Stimulated activated CD4-positive, alpha-beta T cell treated with anti-CD3 and anti-CD28 coated beads, Interleukin-12 subunit alpha, Interleukin-12 subunit beta, amount 100 ng/mL, for 24 hours (primary cell): ENCODE data around the gene FASTKD2.
"Not testable (repeated sequence)": the region's sequence is repeated elsewhere in the genome, so short reads cannot be mapped to it uniquely, and the experiment has no call there.

ENCODE experiments used
- DNase-seq, 2 experiments: peaks; one replicate each; pipeline ENCODE4 v3.0.0-alpha.2; 2020; ENCODE audit warnings: low read depth in 2 of 2

Gene FASTKD2

DNA sequence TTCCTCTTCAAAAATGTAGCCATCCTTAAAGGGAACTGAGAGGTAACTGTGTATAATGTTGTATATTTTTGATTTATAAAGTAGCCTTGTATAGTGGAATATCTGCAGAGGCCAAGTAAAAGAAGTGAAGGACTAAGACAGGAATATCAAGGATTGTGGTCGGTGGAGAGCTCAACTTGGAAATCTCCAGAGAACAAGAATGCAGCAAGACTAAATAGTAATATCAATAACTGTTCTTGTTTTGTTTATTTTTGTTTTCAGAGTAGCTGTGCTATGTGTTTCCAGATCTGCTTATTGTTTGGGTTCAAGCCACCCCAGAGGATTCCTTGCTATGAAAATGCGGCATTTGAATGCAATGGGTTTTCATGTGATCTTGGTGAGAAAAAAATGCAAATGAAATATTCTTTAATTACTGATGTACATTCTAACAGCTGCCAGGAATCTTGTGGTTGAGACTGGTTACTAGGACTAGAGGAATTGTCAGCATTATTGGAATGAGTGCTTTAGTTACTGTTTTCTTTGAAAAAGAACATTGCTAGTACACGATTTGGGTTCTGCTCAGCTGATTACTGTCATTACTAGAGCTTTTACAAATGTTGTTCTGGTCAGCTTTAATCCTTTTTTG lies 25.0 kb downstream of the FASTKD2 start:
- no peak for DNase-seq

DNA sequence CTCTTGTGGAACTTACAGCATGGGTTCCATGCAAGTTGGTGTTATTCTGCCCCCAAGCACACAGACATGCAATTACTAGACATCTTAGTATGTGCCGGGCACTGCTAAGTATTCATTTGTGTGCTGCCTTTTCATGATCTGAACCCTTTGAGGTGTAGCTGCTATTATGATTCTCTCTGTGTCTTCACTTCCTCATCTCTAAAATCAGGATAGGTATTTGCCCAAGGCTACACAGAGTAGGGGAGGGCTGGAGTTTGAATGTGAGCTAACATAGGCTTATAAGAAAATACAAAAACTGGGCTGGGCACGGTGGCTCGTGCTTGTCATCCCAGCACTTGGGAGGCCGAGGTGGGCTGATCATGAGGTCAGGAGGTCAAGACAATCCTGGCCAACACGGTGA lies 27.2 kb downstream of the FASTKD2 start:
- no peak for DNase-seq

DNA sequence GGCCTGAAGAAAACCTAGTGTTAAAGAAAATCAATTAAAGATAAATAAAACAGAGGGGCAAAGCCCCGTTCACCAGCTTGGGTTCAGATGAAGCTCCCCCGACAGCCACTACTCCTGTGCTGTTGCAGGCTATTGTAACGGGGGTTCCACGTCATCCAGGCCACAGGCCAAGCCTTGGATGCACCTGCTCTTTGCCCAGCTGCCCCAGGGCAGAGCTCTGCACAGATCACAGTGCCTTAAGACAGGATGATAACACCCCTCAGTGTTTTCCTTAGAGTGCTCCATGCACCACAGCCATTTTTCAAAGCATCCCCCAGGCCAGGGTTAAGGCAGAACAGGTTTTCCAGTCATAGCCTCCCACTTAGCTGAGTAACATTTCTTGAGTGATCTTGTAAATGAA lies 32.0 kb downstream of the FASTKD2 start:
- no peak for DNase-seq

DNA sequence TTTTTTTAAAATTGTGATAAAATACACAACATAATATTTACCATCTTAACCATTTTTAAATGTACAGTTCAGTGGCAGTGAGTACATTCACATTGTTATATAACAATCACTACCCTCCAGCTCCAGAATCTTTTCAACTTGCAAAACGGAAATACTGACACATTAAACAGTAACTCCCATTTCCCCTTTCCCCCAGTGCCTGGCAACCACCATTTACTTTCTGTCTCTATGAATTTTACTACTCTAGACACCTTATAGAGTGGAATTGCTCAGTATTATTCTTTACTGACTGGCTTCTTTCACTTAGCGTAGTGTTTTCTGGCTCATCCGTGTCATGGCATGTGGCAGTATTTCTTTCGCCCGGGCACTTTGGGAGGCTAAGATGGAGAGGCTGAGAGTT lies 32.6 kb downstream of the FASTKD2 start:
- DNase-seq, result no peak

DNA sequence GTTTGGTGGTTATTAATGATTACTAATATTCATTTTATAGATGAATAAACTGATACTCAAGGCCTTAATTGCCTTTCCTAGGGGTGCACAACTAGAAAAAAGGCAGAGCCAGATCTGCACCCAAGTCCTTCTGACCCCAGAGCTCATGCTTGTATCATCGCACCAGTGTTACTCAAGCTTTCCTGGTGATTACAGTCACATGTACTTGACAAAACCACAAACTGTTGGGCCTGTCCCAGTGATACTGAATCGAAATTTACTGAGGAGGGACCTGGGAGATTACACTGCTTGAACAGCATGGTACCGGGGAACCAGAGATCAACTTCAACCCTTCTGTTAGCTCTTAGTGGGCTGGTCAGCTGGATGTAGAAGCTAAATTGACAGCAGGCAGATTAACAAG lies 33.7 kb downstream of the FASTKD2 start:
- no peak for DNase-seq

DNA sequence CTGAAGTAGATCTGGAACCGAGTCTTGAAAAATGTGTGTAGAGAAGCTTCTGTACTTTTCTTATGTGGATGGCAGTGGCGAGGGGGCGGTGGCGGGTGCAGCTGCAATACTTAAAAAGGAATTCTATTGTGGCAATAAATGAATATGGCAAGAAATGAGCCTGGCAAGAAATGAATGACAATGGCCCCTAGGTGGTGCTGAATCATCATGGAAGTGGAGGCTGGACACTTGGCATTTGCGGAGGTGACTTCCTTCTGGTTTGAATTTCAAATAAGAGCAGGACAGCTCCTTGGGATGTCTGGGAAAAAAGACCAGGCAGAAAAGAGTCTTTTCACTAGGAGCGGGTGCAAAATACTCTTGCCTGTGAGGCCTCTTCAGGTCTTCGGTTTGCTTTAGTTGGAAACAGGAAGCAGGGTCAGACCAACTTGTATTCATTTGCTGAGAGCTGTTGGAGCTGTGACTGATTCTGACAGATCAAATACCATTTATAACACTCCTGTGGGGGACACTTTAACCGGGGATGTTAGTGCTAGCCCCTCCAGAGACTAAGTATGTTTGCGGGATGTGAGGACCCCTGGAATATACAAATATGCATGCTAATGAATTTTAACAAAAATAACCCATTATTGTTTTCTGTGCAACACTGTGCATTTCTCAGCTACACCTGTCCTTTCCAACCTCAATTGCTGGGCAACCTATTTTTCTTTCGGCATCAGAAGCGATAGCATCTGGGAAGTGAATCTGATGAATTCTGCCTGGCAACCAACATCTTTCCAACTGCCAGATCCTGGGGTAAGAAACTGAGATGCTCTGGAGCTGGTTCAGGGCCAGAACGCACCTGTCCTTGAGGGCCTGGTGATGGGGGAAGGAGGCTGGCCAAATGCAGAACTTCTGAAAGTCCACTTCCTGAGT lies 35.4 kb downstream of the FASTKD2 start:
- peak in 1 of 2 experiments; percentile 18 for DNase-seq

DNA sequence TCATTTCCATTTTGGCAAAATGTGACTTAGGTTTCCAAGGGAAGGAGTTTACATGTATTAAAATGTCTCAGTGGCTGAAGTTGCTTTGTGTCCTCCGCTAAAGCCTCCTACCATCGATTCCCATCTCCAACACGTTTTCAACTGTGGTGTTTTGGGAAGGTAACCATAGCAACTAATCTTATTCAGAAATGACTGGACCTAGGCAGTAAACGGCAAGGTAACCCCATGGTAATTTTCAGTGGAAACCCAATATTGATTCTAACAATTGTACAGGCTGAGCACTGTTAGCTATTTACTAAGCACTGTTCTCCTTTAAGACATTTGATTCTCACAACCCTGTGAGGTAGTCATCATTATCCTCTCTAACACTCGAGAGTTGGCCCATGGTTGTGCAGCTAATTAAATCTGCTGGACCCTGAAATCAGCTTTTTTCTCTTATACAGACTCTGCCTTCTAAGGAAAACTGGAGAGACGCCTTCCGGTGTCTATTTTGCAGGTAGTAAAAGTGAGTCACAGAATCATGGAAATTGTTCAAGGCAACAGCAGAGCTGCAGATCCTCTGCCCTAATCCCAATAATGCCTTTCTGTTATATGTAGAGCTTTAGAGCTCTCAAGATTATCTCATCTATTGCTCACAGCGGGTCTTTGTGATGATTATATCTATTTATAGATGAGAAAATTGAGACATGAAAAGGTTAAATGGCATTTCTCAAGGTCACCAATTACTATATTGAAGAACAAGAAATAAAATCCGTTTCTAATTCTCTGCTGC lies 36.2 kb downstream of the FASTKD2 start:
- DNase-seq, result no peak

DNA sequence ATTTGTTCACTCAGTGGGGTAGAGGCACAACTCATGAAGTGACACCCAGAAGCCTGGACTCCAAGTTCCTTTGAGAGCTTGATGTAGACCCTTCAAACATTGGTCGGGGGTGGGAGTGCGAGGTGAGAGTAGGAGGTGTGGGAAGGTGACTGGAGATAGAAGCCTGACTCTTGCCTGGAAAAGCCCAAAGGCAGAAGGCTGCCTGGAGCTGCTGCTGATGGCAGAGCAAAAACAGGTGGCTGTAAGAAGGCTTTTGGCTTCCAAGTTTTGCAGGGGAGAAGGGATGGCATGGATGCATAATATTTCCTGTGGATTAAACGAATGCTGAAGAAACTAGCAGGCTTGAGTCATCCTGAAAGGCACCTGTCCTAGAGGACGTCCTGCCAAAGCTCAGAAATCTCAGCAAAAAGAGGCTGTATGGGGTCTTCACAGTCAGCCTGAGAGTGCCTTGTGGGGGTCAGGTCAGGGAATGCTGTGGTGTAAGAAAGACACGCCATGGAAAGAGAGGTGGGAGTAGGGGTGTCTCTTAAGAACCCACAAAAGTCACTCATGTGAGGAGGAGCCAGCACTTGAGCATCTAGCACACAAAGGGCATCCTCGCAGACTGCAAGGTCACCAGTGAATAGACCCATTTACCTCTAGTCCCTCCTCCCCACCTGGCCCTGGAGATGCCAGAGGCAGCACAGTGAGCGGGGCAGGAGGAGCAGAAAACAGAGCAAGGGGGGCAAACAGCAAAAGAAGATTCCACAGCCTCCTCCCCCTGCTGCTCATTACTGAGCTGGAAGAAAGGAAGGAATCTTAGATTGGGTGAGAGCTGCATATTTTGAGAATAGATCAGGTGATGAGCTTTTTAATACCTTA lies 37.5 kb downstream of the FASTKD2 start:
- no peak for DNase-seq

GRCh38 chr2:206804326-206804725 lies 38.9 kb downstream of the FASTKD2 start:
- DNase-seq, result no peak

GRCh38 chr2:206805887-206806607 lies 40.6 kb downstream of the FASTKD2 start:
- DNase-seq, result no peak

- not testable (repeated sequence) for DNase-seq
Observed at GRCh38 chr2:206807624-206808023, 42.2 kb downstream of the FASTKD2 start.

DNA sequence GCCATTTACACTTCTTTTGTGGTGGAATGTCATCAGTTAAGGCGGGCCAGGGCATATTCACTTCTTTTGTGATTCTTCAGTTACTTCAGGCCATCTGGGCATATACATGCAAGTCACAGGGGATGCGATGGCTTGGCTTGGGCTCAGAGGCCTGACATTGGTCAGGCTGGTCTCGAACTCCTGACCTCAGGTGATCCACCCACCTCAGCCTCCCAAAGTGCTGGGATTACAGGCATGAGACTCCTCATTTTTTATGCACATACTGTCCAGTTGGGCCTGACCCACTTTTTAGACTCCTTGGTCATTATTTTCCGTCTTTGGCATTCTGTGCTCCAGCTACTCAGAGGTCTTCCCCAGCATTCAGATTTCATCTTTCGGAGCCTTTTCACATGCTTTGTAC lies 47.1 kb downstream of the FASTKD2 start:
- not testable (repeated sequence) for DNase-seq

DNA sequence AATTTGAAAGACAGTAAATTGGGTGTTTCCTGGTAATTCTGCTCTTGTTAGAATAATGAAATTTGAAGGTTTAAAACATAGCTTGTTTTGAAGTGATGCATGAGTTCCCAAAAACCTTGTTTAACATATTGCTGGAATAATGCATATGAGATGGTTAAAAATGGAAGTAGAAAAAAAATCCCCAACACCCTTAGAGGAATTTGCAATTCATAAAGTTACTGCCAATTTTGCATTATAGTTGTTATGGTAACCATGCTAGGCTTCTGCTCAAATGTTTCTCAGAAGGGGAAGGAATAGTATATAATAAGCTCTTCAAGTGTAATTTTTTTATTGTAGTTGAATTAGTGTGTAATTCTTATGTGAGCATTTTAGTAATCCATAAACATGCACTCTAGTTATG lies 49.1 kb downstream of the FASTKD2 start:
- no peak for DNase-seq

DNA sequence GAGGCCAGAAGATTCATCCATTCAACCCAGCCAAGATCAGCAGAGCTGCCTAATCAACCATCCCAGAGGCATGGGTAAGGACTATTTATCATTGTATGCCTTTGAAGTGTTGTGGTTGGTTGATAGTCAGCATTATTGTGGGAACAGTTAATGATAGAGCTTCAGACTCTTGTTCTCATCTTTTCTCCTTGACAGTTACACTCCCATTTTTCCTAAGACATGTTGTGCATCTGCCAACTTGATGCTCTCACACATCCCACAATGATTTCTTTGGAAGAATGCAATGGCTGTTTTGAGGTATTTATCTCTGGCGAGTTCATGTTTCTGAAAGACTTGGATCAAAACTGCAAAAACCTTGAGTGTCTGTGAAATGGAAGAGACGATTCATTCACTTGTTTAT lies 55.4 kb downstream of the FASTKD2 start:
- no peak for DNase-seq

DNA sequence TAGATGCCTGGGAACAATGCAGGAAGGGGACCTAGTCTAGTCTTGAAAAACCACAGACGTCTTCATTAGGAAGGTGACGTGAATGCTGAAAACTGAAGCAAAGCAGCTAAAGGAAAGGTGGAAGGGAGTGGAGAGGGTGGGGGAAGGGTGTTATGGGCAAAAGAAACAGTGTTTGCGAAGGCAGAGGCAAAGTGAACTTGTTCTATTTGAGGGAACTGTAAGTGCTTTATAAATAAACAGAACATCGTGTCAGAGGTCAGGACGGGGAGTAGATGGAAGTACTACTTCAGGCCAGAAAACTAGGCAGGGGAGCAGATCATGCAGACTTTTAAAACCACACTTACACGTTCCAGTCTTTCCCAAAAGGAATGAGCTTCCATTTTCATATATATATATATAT lies 57.8 kb downstream of the FASTKD2 start:
- no peak for DNase-seq

GRCh38 chr2:206824087-206824618 lies 58.7 kb downstream of the FASTKD2 start:
- no peak for DNase-seq

- no peak for DNase-seq
Observed at GRCh38 chr2:206824993-206825392, 59.6 kb downstream of the FASTKD2 start.

- DNase-seq, result no peak
Observed at GRCh38 chr2:206831442-206831995, 66.1 kb downstream of the FASTKD2 start.

DNA sequence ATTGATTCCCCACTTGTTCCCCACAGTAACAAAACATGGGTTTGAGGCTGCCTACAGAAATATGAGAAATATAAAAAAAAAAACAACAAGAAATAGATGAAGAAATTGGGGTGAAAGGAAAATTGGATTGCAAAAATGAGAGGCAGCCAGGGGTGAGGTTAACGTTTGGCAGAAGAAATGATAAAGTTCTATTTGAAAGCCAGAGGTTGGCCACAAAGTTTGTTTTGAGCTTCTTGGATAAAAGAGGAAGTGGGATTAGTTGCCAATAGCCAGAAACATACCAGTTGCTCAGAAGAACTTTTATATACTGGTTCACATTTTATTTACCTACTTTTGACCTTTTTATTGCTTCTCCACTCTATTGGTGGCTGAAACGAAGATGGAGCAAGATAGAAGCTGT lies 67.5 kb downstream of the FASTKD2 start:
- DNase-seq, result no peak

DNA sequence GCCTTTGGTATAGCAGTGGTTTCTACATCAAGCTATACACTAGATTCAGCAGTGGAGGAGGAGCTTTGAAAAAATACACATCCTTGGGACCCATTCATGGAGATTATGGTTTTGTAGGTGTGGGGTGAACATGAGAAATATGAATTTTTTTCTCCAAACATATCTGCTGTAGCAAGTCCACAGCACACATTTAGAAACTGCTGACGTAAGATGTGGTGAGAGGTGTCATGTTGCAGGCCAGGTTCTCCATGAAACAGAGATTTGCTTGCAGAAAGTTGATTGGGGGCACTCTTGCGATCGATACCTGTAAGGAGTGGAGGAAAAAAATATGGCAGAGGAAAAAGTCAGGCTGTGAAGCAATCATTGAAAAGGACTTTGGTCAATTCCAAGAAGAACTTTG lies 67.9 kb downstream of the FASTKD2 start:
- DNase-seq, result no peak
